ENCODE data around the gene SLC35B1. TPM values are rescaled to one million over a fixed set of nuclear protein-coding genes. Genes with fewer than 3 reads are reported as not detected.

Gene SLC35B1
- polyA plus RNA-seq, 6 donors from 2014 or later = 20.6 to 47.5 (median 25.7) TPM

- Mint-ChIP-seq H3K27me3 (no peaks in the 10 kb centered on the region), H3K4me3 (no peak overlapping the region), H3K36me3 (peaks cover 0 to 8% of the 10 kb centered on the region in 2 donors), H3K27ac (peak overlapping the region in 4 of 6 donors; percentile 15 to 80 (median 30)), H3K9me3 (no peaks in the 10 kb centered on the region), H3K4me1 (peaks cover 23 to 46% (median 31%) of the 10 kb centered on the region in 3 donors)
- DNase-seq (no peak), ATAC-seq (ENCODE audit: low read depth in 2 of 2) (no peak)
These were observed 37.8 kb downstream of the SLC35B1 start for GRCh38 chr17:49670002-49670401.

GRCh38 chr17:49667854-49668253, 39.9 kb downstream of the SLC35B1 start:
- peaks cover 19 to 44% (median 28%) of the 10 kb centered on the region in 3 donors for H3K4me1 Mint-ChIP-seq
- H3K27me3 Mint-ChIP-seq = no peaks in the 10 kb centered on the region
- DNase-seq (no peak), ATAC-seq (ENCODE audit: low read depth in 2 of 2) (no peak)
- H3K36me3 Mint-ChIP-seq = peaks cover 0 to 6% of the 10 kb centered on the region in 2 donors
- no peak overlapping the region for H3K27ac Mint-ChIP-seq
- no peak overlapping the region for H3K4me3 Mint-ChIP-seq
- no peaks in the 10 kb centered on the region for H3K9me3 Mint-ChIP-seq

- Mint-ChIP-seq H3K27ac (peak overlapping the region in 5 of 6 donors; percentile 7 to 64 (median 29)), H3K36me3 (peaks cover 0 to 13% of the 10 kb centered on the region in 2 donors), H3K27me3 (no peaks in the 10 kb centered on the region), H3K4me1 (peaks cover 27 to 55% (median 32%) of the 10 kb centered on the region in 3 donors), H3K4me3 (peak overlapping the region in 1 of 8 donors; percentile 58), H3K9me3 (no peaks in the 10 kb centered on the region)
- ATAC-seq (ENCODE audit: low read depth in 2 of 2) (no peak), DNase-seq (no peak)
These were observed 43.0 kb downstream of the SLC35B1 start for GRCh38 chr17:49664706-49665211.

GRCh38 chr17:49659661-49660382, 47.9 kb downstream of the SLC35B1 start:
- Mint-ChIP-seq H3K36me3 (peaks cover 0 to 21% of the 10 kb centered on the region in 2 donors), H3K27me3 (no peaks in the 10 kb centered on the region), H3K4me1 (peaks cover 34 to 62% (median 41%) of the 10 kb centered on the region in 3 donors), H3K27ac (peak overlapping the region in 2 of 6 donors; percentile 53 to 70), H3K9me3 (no peaks in the 10 kb centered on the region), H3K4me3 (no peak overlapping the region)
- DNase-seq (no peak), ATAC-seq (ENCODE audit: low read depth in 2 of 2) (no peak)

- no peak for ATAC-seq (ENCODE audit: low read depth in 2 of 2)
- peak overlapping the region in 3 of 6 donors; percentile 1 to 37 (median 6) for H3K27ac Mint-ChIP-seq
- peaks cover 38 to 60% (median 41%) of the 10 kb centered on the region in 3 donors for H3K4me1 Mint-ChIP-seq
- no peak overlapping the region for H3K4me3 Mint-ChIP-seq
- DNase-seq = no peak
- no peaks in the 10 kb centered on the region for H3K27me3 Mint-ChIP-seq
- H3K36me3 Mint-ChIP-seq = peaks cover 0 to 13% of the 10 kb centered on the region in 2 donors
- no peaks in the 10 kb centered on the region for H3K9me3 Mint-ChIP-seq
These were observed 51.5 kb downstream of the SLC35B1 start for GRCh38 chr17:49656247-49656646.

Other genes starting within 250 kb of the SLC35B1 start
- under 1 TPM in 1 of 6 donors, not detected in 5; 0.16 TPM for gene NGFR, start 212.7 kb downstream of the SLC35B1 start, polyA plus RNA-seq (ENCODE audit: low read depth in 6 of 6)
- not detected for gene NXPH3, start 132.1 kb downstream of the SLC35B1 start, polyA plus RNA-seq (ENCODE audit: low read depth in 6 of 6)
- gene SPOP, start 29.9 kb downstream of the SLC35B1 start, polyA plus RNA-seq (ENCODE audit: low read depth in 6 of 6) = 100 to 1,000 TPM in 1 of 6 donors, 10 to 100 TPM in 5; 78.4 to 131 (median 95.3) TPM
- gene FAM117A, start 56.2 kb upstream of the SLC35B1 start, polyA plus RNA-seq (ENCODE audit: low read depth in 6 of 6) = 10 to 100 TPM; 36.4 to 66.0 (median 54.3) TPM
- 10 to 100 TPM; 42.3 to 61.8 (median 45.4) TPM for gene KAT7, start 80.7 kb upstream of the SLC35B1 start, polyA plus RNA-seq (ENCODE audit: low read depth in 6 of 6)
- not detected for gene TAC4, start 140.1 kb upstream of the SLC35B1 start, polyA plus RNA-seq (ENCODE audit: low read depth in 6 of 6)

Data from naive B cell (primary cell).